GM21529 (cell line): Measurements from ENCODE around the gene MON2.
A peak's percentile ranks its signal among the peaks of the same experiment; 100 is the strongest.
"Not testable (repeated sequence)": the region's sequence is repeated elsewhere in the genome, so short reads cannot be mapped to it uniquely, and the experiment has no call there.

ENCODE experiments used
- ATAC-seq: cut with Tn5 transposase; IDR thresholded peaks from one replicate; pipeline ENCODE4 v1.9.1; 2021; ENCODE audit not compliant: unreplicated experiment

Gene MON2

DNA sequence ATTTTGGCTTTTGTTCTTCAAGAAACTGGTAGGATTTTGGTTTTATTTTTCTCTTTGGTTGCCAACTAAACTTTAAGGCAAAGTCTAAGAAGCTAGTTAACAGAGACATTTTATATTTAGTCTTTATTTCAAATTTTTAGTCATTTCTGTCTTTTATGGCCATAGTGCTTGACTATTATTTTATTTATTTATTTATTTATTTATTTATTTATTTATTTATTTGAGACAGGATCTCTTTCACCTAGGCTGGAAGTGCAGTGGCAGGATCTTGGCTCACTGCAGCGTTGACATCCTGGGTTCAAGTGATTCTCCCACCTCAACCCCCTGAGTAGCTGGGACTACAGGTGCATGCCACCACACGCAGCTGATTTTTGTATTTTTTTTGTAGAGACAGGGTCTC lies 3.1 kb downstream of the MON2 start:
- ATAC-seq, result no peak

DNA sequence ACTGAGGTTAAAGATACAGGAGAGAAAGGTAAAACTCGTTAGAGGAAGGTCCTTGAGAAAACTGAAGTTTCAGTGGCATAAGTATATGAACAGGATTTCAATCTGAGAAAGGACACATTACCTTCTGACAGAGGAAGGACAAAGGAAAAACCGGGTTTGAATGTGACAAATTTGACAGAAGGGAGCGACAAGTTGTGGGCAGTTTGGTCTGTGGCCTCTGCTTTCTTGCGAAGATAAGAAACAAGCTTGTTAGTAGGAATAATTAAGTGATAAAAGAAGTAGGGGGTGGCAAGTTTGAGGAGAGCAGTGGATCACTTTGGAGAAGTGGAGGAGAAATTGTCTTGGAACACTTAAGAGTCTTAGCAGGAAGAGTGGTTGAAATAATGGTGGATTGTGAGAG lies 5.1 kb downstream of the MON2 start:
- no peak for ATAC-seq

DNA sequence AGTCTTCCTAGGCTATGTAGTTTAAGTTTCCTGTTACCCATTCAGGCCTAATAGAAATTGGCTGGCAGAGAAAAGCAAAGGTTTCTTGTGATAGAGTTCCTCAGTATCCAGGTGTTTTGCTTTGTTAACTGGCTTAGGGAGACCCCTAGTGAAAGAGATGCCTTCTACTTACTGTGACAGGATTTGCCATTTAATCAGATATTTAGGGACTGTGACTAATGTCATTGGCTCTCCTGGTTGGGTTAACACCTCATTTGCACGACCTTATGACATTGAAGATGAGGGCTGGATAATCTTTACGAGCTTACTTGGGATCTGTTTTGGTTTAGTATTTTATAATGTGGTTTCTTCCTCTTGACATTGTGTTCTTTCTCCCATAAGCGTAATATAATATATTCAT lies 5.8 kb downstream of the MON2 start:
- no peak for ATAC-seq

DNA sequence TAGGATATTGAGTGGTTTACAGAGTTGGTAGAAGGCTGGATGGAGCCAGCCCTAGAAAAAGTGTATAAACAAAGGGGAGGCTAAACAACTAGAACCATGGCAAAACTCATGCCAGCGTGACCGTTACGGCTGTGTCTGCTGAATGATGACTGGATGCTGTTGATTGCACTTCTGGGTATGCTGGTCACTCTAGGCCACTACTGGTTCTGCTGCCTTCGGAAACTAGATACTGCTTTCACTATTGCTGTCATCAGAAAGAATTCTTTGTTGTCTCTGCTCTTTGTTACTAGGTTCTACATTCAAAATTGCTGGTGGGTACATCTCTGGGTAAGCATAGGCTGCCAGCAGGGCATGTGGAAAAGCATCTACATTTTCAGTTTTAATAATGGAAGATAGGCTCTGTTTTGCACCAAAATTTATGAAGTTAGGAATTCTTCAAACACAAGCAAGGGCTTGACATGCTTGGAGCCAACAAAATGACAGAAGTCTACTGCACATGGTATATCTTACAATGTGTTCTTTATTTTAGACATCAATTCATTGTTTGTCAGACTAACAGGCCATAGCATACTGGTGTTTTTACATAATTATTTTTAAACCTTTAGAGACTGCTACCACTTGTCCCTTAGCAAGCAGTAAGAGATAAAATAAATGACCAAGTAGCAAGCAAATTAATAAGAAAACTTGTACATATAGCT lies 15.4 kb downstream of the MON2 start:
- ATAC-seq, result peak; percentile 36

DNA sequence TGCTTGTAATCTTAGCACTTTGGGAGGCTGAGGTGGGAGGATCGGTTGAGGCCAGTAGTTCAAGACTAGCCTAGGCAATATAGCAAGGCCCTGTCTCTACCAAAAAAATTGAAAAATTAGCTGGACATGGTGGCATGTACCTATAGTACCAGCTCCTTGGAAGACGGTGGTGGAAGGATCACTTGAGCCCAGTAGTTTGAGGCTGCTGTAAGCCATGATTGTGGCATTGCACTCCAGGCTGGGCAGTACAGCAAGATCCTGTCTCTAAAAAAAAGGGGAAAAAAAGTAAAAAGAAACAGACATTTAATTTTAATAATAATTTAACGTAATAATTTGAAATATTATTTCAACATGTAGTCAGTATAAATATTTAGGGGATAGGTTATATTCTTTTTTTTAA lies 16.1 kb downstream of the MON2 start:
- no peak for ATAC-seq

DNA sequence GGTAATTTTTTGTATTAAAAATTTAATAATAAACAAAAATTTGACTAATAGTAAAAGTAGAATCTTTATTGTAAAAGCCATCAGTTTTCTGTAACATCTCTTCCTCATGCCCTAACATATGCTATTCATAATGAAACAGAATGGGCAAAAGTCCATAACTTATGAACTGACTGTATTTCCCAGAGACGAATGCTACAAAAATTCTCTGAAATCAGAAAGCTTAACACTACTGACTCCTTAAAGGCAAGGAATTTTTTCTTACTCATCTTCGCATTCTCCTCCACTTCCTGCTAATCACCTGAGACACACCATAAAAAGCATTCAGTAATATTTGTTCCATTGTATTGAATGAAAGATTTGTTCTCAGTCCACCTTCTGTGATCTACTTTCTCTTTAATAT lies 17.6 kb downstream of the MON2 start:
- peak; percentile 54 for ATAC-seq

DNA sequence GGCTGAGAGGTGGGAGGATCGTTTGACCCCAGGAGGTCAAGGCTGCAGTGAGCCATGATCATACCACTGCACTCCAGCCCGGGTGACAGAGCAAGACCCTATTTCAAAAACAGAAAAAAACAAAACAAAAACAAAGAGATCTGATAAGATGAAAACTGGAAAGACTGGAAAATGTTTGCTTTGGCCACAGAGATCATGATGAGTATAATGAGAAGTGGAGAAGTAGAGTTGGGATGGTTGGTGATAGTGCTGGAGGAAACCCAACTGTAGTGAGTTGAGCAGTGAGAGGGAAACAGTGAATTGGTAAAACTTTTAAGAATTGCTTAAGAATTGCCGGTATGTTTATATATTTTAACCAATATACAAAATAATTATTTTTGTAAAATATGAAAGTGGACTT lies 39.2 kb downstream of the MON2 start:
- ATAC-seq, result no peak

DNA sequence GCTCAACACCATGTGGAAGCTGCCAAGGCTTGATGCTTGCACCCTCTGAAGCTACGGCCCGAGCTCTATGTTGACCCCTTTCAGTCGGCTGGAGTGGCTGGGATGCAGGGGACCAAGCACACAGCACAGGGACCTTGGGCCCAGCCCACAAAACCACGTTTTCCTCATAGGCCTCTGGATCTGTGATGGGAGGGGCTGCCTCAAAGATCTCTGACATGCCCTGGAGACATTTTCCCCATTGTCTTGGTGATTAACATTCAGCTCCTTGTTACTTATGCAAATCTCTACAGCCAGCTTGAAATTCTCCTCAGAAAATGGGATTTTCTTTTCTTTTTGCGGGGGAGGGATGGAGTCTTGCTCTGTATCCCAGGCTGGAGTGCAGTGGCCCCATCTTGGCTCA lies 46.3 kb downstream of the MON2 start:
- ATAC-seq, result no peak

DNA sequence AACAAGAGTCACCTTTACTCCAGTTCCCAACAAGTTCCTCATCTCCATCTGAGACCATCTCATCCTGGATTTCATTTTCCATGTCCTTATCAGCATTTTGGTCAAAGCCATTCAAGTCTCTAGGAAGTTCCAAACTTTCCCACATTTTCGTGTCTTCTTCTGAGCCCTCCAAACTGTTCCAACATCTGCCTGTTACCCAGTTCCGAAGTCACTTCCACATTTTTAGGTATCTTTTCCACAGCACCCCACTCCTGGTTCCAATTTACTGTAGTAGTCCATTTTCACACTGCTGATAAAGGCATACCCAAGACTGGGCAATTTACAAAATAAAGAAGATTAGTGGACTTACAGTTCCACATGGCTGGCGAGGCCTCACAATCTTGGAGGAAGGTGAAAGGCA lies 47.5 kb downstream of the MON2 start:
- not testable (repeated sequence) for ATAC-seq

DNA sequence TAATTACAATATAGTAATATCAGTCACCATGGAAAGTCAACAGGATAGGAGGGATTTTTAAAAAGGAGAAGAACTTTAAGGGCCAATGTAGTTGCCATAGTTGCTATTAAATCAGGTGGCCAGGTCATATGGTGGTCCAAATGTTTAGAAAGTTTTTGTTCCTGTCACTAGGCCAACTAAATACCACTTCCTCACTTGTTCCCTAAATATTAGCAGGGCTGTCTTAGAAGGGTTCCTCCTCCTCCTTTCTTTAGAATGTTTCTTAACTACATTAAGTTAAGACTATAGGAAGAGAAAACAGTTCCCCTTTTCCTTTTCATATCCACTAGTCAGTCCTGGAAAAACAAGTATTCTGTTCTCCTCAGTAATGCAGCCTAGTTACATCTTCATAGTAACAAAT lies 50.3 kb downstream of the MON2 start:
- ATAC-seq, result no peak

DNA sequence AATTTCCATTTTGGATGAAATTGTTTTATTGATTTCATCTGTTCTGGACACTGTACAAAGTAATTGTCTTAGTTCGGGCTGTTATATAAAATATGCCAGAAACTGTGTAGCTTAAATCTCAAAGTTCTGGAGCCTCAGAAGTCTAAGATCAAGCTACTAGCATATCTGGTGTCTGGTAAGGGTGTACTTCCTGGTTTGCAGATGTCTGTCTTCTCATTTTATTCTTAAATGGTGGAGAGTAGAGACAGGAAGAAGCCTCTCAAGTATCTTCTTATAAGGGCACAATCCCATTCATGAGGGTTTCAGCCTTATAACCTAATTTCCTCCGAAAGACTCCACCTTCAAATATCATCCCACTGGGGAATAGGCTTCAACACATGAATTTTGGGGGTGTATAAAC lies 51.3 kb downstream of the MON2 start:
- no peak for ATAC-seq

DNA sequence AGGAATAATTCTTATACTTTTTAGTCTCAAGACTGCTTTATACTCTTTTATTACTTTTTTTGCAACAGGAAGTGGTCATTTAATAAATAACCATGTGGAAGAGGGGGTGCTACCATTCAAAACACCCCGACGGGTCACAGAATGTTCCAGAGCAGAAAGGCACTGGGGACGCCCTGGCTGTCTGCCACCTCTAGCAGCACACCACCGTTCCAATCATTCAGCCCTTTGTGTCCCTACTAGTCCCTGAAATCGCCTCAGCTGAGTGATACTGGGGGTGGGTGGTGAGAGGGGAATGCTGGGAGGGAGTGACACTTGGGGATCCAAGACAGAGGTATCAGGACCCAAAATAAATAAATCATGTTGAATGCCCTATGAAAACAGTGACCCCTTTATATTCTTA lies 52.4 kb downstream of the MON2 start:
- ATAC-seq, result no peak

DNA sequence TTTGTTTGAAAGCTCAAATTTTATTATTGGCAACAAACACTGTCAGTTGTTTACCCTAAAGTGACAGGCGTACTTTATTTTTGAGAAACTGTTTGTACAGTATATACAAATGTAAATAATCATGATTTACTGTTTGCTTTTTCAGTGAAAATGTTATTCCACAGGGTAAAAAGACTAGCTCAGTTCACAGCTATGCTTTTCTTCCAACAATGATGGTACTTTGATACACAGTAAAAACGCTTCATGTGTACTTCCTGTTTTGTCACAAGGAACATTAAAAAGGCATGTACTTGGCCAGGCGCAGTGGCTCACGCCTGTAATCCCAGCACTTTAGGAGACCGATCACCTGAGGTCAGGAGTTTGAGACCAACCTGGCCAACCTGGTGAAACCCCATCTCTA lies 53.7 kb downstream of the MON2 start:
- no peak for ATAC-seq

DNA sequence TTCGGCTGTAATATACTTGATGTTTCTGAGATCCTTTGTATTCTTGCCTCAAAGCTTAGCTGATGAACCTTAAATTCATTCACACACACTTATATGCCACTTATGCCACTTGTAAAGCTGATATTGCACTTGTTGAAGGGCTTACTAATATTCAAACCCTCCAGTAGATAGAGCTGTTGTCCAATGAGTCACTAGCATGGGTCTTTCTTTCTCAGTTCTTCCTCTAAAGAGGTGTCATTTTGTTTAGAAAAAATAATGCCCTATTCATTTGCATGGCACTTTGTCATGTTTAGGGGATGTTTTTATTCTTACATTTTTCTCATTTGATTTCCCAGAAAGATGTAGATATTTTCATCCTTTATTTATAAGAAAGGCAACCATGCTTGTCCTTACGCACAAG lies 56.4 kb downstream of the MON2 start:
- ATAC-seq, result no peak

DNA sequence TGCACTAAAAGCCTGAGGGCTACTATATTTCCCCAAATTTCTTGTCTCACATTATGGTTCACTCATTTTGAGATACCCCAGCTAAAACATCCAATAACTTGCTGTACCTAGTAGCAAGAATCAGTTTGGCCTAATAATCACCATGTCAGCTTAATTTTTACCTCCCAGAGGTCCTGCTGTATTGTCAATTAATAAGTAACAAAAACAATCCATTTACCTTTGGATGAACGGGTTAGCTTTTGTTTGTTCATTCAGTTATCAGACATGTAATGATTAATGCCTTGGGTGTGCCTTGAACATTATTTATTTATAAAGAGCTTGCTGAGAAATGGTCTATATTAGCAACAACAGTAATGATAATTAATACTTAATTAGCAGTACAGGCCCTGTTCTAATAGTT lies 57.0 kb downstream of the MON2 start:
- no peak for ATAC-seq

DNA sequence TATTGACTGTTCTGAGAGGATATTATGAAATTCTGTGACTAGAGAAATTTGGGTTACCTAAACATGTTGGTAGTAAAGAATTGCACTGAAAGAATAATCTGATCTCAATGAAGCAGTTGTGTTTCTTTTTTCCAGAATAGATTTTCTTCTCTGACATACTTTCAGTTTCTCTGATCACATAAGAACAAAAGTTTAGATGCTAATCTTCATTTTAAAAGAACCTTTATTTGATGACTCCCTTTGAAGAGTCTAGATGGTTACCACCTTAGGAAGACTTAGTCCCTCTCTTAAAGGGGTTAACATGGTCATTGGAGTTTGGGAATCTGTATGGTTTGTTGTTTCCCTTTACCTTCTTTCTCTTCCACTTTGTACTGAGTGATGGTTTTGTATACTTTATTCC lies 58.6 kb downstream of the MON2 start:
- ATAC-seq, result no peak

DNA sequence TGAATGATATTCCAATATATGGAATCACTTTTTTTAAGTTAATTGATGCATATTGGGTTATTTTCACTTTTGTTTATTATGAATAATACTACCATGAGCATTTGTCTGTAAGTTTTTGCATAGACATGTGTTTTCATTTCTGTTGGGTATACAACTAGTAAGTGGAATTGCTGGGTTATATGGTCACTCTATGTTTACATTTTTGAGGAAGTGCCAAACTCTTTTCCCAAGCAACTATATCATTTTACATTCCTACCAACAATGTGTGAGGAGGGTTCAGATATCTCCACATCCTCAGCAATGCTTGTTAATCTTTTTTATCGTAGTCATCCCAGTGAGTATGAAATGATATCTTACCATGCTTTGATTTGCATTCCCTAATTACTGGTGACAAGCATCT lies 64.0 kb downstream of the MON2 start:
- ATAC-seq, result no peak

DNA sequence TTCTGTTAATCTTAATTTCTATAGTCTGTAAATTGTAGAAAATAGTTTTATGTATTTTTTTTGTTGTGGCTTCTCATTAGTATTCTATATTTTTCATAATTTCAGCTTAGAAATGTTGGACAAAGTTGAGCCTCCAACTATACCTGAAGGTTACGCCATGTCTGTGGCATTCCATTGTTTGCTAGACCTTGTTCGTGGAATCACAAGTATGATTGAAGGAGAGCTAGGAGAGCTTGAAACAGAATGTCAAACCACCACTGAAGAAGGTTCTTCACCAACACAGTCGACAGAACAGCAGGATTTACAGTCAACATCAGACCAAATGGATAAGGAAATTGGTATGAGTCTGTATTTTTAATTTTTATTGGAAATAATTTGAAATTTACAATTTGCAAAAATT lies 65.7 kb downstream of the MON2 start:
- ATAC-seq, result no peak

DNA sequence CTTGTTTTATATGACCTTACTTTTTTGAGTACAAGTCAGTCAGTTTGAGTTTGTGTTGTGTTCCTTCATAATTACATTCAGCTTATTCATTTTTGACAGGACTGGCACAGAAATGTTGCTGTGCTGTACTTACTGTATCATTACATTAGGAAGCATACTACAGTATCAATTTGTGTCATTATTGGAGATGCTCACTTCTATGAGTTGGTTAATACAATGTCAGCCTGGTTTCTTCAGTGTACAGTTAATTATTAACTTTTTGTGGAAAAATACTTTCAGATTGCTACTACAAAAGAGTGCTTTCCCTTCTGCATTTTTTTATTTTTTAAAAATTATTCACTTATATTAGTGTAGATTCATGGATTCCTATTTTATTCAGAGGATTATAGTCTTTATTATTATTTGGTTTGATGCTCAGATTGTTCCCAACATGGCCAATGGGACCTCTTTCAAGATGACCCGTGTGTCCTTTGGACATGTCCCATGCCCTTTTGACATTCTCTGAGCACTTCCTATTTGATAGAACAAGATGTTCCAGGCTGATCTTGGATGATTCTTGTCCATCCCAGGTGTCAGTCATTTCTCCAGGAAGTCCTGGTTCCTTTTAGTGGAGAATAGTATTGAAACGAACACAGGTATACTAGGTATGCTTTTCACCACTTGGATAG lies 66.6 kb downstream of the MON2 start:
- ATAC-seq, result no peak

DNA sequence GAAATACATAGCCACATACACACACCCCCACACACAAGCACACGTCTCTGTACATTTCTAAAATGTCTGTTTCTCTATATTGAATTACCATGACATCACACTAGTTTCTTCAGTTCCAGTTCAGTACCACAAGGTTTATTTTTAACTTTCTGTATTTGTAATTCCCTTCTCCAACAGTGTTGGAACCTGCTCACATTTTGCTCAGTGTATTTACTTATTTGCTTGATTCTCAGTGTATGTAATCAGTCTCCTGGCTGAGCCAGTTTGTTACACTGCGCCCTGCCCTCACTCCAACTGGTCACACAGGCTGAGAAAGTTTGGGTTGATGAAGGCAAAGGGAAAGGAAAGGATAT lies 67.1 kb downstream of the MON2 start:
- ATAC-seq, result no peak

DNA sequence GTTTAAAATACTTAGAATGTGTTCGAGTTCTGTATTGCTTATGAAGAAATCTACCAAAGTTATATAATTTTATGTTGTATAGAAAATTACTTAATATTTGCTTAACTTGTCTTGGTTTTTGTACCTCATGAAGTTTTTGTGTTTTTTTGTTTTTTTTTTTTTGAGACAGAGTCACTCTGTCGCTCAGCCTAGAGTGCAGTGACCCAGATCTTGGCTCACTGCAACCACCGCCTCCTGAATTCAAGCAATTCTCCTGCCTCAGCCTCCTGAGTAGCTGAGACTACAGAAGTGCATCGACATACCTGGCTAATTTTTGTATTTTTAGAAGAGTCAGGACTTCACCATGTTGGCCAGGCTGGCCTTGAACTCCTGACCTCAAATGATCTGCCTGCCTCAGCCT lies 69.9 kb downstream of the MON2 start:
- ATAC-seq, result no peak

DNA sequence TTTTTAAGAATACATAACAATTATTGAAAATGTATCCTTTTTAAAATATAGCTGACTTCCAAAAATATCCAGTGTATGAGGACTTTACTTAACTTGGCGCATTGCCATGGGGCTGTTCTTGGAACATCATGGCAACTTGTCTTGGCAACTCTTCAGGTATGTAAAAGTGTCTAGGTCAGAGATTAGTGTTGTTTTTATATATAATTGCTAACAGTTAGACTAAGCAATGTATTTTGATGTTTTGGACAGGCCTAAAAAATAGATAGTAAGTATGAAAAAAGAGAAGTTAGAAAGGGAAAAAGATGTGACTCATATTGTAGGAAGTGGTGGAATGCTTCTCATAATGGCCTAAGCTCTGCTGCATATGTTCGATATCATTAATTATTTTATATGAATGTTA lies 70.9 kb downstream of the MON2 start:
- no peak for ATAC-seq

DNA sequence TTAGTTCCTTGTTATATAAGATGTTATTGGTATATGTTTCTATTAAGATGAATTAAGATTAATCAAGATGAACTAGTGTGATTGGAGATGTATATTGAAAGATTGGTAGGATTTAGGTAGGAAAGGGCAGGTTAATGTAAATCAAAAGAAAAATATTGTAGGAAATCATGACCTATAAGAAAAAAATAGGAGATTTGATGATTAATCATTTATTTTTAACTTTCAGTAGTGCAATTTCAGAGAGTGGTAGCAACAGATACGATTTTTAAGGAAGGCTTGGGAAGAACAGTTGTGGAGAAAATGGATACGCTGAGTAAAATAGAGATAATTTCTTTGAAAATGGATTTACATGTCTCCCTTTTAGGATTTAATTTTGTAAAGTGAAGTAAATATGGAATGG lies 73.7 kb downstream of the MON2 start:
- no peak for ATAC-seq
